ENCODE data around the gene SERTAD3. TPM values are rescaled to one million over a fixed set of nuclear protein-coding genes. Genes with fewer than 3 reads are reported as not detected.
A peak's percentile ranks its signal among the peaks of the same experiment; 100 is the strongest.

SERTAD3 gene
- total RNA-seq, 1 experiment from 2014 or later, result 30.9 TPM

DNA sequence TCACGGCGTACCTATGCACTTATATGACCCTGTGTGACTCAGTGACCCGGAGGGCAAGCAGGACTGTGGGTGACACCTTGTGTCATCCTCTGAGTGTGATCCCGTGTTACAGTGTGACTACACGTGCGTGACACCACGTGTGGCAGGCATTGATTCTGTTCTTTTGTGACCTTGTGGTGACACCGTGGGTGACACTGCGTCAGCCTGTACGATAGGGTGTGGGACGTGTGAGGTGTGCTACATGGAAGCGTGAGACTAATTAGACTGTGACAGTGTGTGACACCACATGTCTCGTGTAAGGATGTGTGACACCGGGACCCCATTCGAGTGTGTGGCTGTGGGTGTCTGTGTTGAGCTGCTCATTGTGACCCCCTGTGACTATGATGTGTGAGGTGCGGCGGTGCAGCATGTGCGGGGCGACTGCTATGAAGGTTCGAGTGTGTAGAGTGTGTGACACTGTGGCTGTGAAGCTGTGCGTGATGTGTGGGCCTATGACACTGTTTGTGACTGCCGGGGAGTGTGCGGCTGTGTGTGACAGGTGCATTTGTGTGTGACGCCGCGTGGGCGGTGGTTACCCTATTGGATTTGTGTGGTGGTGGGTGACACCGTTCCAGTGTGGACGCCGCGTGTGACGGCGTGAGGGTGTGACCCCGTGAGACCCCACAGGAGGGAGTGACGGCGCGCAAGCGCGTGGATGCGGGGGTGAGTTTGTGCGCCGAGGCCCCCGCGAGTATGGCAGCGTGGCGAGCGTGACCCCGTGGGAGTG is 22.3 kb upstream of the SERTAD3 start:
- H2AFZ ChIP-seq (ENCODE audit: low read length), result no peak overlapping the region
- no peak overlapping the region for H3K23ac ChIP-seq (ENCODE audit: insufficient read length, low read depth, low read length)
- TF ChIP-seq, protein P1, sequence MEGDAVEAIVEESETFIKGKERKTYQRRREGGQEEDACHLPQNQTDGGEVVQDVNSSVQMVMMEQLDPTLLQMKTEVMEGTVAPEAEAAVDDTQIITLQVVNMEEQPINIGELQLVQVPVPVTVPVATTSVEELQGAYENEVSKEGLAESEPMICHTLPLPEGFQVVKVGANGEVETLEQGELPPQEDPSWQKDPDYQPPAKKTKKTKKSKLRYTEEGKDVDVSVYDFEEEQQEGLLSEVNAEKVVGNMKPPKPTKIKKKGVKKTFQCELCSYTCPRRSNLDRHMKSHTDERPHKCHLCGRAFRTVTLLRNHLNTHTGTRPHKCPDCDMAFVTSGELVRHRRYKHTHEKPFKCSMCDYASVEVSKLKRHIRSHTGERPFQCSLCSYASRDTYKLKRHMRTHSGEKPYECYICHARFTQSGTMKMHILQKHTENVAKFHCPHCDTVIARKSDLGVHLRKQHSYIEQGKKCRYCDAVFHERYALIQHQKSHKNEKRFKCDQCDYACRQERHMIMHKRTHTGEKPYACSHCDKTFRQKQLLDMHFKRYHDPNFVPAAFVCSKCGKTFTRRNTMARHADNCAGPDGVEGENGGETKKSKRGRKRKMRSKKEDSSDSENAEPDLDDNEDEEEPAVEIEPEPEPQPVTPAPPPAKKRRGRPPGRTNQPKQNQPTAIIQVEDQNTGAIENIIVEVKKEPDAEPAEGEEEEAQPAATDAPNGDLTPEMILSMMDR (conservative IDR thresholded peaks at IDR 0.05), result no peak
- H4K20me1 ChIP-seq (ENCODE audit: control insufficient read depth, insufficient read depth, insufficient read length), result no peaks in the 10 kb centered on the region
- Mint-ChIP-seq H3K4me3 (peak overlapping the region; percentile 59 to 83), H3K27ac (no peak overlapping the region), H3K27me3 (ENCODE audit: low read depth) (peaks cover 45% of the 10 kb centered on the region), H3K4me1 (peaks cover 14 to 18% of the 10 kb centered on the region in 2 experiments), H3K36me3 (ENCODE audit: insufficient read depth in 1 of 3, low read depth in 3 of 3) (peaks cover 0 to 4% (median 0%) of the 10 kb centered on the region in 3 experiments; a peak in 1 of 7 replicates), H3K9me3 (peaks cover 0 to 5% of the 10 kb centered on the region in 2 experiments; a peak in 3 of 5 replicates)
- H4K5ac ChIP-seq (ENCODE audit: insufficient read length, low read depth, low read length), result no peak overlapping the region
- no CpG with 5 or more reads among the region's 48 CpGs for WGBS (ENCODE audit: extremely low coverage, insufficient read length, low lambda C conversion rate)
- H2BK12ac ChIP-seq (ENCODE audit: insufficient read length, low read depth, low read length), result no peak overlapping the region
- H4K8ac ChIP-seq (replicated peaks; ENCODE audit: insufficient read length, low read depth, low read length), result no peak overlapping the region
- H3K4me1 ChIP-seq (ENCODE audit: insufficient read depth, low read length), result no peaks in the 10 kb centered on the region; the same call in 1 of the 2 replicates
- H3K4me2 ChIP-seq (ENCODE audit: insufficient read depth, insufficient read length, low read length), result peak overlapping the region; percentile 47
- no peak overlapping the region for H2AK5ac ChIP-seq (ENCODE audit: insufficient read length, low read length)
- H3K9ac ChIP-seq (ENCODE audit: extremely low read depth, insufficient read length, low read length), result no peak overlapping the region
- H2BK20ac ChIP-seq (ENCODE audit: low read depth, low read length, poor library complexity, severe bottlenecking), result no peak overlapping the region
- peaks cover 11% of the 10 kb centered on the region; the same call in 1 of the 2 replicates for H3K27me3 ChIP-seq (ENCODE audit: insufficient read depth, low read length)
- H3K4ac ChIP-seq (ENCODE audit: low read depth, low read length), result no peak overlapping the region
- no peak overlapping the region for H3K18ac ChIP-seq (ENCODE audit: insufficient read length, low read depth, low read length)
- H3K79me2 ChIP-seq (ENCODE audit: insufficient read depth, low read length), result no peaks in the 10 kb centered on the region
- no peaks in the 10 kb centered on the region for H3K9me3 ChIP-seq (ENCODE audit: control insufficient read depth, low read depth, low read length)
- no peak overlapping the region for H3K27ac ChIP-seq (ENCODE audit: insufficient read length, low read depth, low read length)
- H3K56ac ChIP-seq (ENCODE audit: insufficient read length, low read depth, low read length), result no peak overlapping the region
- no peak overlapping the region for H3T11ph ChIP-seq (ENCODE audit: low read length)
- no peak overlapping the region for H2BK15ac ChIP-seq (ENCODE audit: low read depth, low read length)
- H2BK5ac ChIP-seq (ENCODE audit: insufficient read length, low read length), result no peak overlapping the region
- H3K23me2 ChIP-seq (ENCODE audit: insufficient read length, low read depth, low read length, poor library complexity, severe bottlenecking), result no peaks in the 10 kb centered on the region
- peak; percentile 33 for DNase-seq
- H4K91ac ChIP-seq (ENCODE audit: insufficient read length, low read depth, low read length), result no peak overlapping the region
- no peak overlapping the region for H3K14ac ChIP-seq (ENCODE audit: insufficient read depth, low read length)
- H2BK120ac ChIP-seq (ENCODE audit: low read depth, low read length, poor library complexity, severe bottlenecking), result no peak overlapping the region
- no peaks in the 10 kb centered on the region for H3K79me1 ChIP-seq (ENCODE audit: insufficient read depth, low read depth, low read length, poor library complexity, severe bottlenecking)
